22Rv1 (cell line): ENCODE measurements around the gene IFT122.

ENCODE experiments used
- H3K27ac ChIP-seq: fragments of 450-650 bp; 2 replicates; pipeline ENCODE4 v1.5.1; 2017
- CTCF ChIP-seq: fragments of 450-650 bp; IDR thresholded peaks from 2 replicates; pipeline ENCODE4 v1.5.1; 2017; ENCODE audit warnings: mild to moderate bottlenecking
- ZFX ChIP-seq: fragments of 450-650 bp; IDR thresholded peaks from 2 replicates; pipeline ENCODE4 v1.6.1; 2017; ENCODE audit warnings: antibody characterized with exemption, borderline replicate concordance

IFT122 gene

GRCh38 chr3:129449279-129450115, 9.5 kb downstream of the IFT122 start:
- TF ChIP-seq CTCF (no peak), ZFX (no peak)
- no peak overlapping the region for H3K27ac ChIP-seq

- no peak overlapping the region for H3K27ac ChIP-seq
- TF ChIP-seq ZFX (no peak), CTCF (no peak)
These were observed 13.7 kb downstream of the IFT122 start for GRCh38 chr3:129453732-129454131.

GRCh38 chr3:129460155-129460554, 20.1 kb downstream of the IFT122 start:
- no peak overlapping the region for H3K27ac ChIP-seq
- TF ChIP-seq CTCF (no peak), ZFX (no peak)

GRCh38 chr3:129460572-129460971, 20.5 kb downstream of the IFT122 start:
- no peak overlapping the region for H3K27ac ChIP-seq
- TF ChIP-seq CTCF (no peak), ZFX (no peak)

- H3K27ac ChIP-seq, result no peak overlapping the region
These were observed 21.0 kb downstream of the IFT122 start for GRCh38 chr3:129461022-129461421.

GRCh38 chr3:129461461-129462146, 21.6 kb downstream of the IFT122 start:
- H3K27ac ChIP-seq, result no peak overlapping the region

More at GRCh38 chr3:129461022-129461421, 21.0 kb downstream of the IFT122 start:
- TF ChIP-seq CTCF (no peak), ZFX (no peak)

More at GRCh38 chr3:129461461-129462146, 21.6 kb downstream of the IFT122 start:
- no peak for TF ChIP-seq ZFX
- no peak for TF ChIP-seq CTCF
